ENCODE data around the gene MUCL3.

MUCL3 gene, protein sequence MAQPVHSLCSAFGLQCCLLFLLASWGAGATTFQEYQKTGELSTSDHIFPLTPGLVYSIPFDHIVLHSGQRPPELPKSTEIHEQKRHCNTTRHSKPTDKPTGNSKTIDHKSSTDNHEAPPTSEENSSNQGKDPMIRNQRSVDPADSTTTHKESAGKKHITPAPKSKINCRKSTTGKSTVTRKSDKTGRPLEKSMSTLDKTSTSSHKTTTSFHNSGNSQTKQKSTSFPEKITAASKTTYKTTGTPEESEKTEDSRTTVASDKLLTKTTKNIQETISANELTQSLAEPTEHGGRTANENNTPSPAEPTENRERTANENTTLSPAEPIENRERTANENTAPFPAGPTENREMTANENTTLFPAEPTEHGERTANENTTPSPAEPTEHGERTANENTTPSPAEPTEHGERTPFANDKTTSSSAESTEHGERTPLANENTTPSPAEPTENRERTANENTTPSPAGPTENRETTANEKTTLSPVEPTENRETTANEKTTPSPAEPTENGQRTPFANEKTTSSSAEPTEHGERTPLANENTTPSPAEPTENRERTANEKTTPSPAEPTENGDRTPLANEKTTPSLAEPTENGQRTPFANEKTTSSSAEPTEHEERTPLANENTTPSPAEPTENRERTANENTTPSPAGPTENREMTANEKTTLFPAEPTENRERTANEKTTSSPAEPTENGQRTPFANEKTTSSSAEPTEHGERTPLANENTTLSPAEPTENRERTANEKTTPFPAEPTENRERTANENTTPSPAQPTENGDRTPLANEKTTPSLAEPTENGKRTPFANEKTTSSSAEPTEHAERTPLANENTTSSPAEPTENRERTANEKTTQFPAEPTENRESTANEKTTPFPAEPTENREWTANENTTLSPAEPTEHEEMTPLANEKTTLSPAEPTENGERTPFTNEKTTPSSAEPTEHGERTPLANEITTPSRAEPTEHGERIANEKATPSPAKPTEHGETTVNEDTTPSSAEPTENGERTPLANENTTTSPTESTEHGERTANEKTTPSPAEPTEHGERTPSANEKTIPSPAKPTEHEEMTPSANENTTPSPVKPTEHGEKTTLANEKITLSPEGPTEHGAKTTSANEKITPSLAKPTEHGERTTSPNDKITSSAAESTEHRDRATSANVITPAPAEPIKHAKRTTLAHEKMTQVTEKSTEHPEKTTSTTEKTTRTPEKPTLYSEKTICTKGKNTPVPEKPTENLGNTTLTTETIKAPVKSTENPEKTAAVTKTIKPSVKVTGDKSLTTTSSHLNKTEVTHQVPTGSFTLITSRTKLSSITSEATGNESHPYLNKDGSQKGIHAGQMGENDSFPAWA (N-terminal part only)

DNA sequence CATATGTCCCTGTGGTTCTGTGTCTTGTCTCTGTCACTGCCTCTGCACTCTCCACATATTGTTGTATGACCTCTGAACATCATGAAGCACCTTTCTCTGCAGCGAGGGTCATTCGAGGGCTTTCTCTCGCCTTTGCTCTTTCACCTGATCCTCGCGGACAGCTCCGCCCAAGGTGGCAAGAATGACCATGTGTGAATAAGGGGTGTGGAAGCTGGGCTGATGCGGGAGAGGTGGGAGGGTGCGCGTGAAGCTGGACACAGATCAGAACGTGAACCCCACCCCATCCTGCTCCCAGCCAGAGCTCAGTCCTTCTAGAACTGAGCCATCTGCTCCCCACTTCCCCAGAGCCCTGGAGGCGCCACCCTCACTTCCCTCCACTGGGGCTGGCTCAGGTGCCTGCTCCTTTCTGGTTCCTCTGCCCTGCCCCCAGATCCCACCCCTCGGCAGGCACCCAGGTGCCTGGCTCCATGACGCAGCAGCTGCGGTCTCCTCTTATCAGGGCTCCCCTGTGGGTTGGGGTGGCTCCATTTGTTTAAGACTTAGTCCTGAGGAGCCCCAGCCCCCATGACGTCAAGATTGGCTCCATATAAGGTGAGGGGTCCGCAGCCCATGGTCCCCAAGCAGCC, at the start of gene MUCL3:
TSS of gene MUCL3 (plus strand) at position 613 of the 626 bp plus-strand sequence. CDS start 27 bp downstream, outside the sequence.
- H3K36me3 ChIP-seq: no peaks in the 10 kb centered on the region
- no peaks in the 10 kb centered on the region for H3K27me3 ChIP-seq
- H4K20me1 ChIP-seq: no peaks in the 10 kb centered on the region
- H3K4me1 ChIP-seq: no peaks in the 10 kb centered on the region
- no peak within 1 kb of the TSS for H3K27ac ChIP-seq
- H3K9ac ChIP-seq: no peak within 1 kb of the TSS
- no peak within 1 kb of the TSS for H3K4me3 ChIP-seq
- TF ChIP-seq Cebpa-rat (IDR thresholded peaks at IDR 0.05): no peak
- no peak within 1 kb of the TSS for H3K4me2 ChIP-seq
- no peaks in the 10 kb centered on the region for H3K9me3 ChIP-seq

DNA sequence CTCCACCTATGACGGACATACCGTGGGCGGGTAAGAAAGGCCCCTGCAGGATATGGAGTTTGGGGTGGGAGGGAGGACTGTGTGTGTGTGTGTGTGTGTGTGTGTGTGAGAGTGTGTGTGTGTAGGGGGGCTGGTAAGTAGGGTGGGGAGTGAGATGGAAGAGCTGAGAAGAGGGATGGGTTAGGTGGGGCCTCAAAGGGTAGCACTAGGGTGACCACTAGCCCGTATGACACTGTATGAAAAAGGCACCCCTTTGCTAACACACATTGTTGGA, 49.4 kb upstream of the MUCL3 start:
- Histone ChIP-seq H3K9ac (no peak overlapping the region), H4K20me1 (peaks cover 30% of the 10 kb centered on the region), H3K4me1 (peaks cover 56% of the 10 kb centered on the region), H3K27ac (no peak overlapping the region), H3K4me3 (no peak overlapping the region), H3K27me3 (no peaks in the 10 kb centered on the region), H3K9me3 (no peaks in the 10 kb centered on the region), H3K36me3 (peaks cover 80% of the 10 kb centered on the region), H3K4me2 (no peak overlapping the region)
- TF ChIP-seq Cebpa-rat (IDR thresholded peaks at IDR 0.05): no peak

DNA sequence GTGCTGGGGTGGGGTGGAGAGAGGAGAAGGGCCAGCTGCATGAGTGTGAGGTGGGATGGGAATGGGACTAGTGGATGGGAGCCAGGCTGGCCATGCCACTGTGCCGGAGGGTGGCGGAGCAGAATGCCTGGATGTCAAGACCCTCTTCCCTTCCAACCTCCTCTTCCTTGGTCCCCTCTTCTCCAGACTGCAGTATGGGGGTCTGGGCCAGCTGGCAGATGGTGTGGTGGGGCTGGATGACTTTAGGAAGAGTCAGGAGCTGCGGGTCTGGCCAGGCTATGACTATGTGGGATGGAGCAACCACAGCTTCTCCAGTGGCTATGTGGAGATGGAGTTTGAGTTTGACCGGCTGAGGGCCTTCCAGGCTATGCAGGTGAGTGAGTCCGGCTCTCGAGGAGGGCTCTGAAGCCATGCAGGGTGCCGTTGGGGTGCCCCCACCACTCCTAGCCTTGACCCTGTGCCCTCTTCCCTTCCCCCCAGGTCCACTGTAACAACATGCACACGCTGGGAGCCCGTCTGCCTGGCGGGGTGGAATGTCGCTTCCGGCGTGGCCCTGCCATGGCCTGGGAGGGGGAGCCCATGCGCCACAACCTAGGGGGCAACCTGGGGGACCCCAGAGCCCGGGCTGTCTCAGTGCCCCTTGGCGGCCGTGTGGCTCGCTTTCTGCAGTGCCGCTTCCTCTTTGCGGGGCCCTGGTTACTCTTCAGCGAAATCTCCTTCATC, 48.8 kb upstream of the MUCL3 start:
- Histone ChIP-seq H3K4me2 (no peak overlapping the region), H3K27ac (no peak overlapping the region), H3K36me3 (peaks cover 86% of the 10 kb centered on the region), H3K4me3 (no peak overlapping the region), H3K9me3 (no peaks in the 10 kb centered on the region), H3K27me3 (no peaks in the 10 kb centered on the region), H3K9ac (no peak overlapping the region), H3K4me1 (peaks cover 50% of the 10 kb centered on the region), H4K20me1 (peaks cover 24% of the 10 kb centered on the region; the same call in 1 of the 2 replicates)
- no peak for TF ChIP-seq Cebpa-rat (IDR thresholded peaks at IDR 0.05)

DNA sequence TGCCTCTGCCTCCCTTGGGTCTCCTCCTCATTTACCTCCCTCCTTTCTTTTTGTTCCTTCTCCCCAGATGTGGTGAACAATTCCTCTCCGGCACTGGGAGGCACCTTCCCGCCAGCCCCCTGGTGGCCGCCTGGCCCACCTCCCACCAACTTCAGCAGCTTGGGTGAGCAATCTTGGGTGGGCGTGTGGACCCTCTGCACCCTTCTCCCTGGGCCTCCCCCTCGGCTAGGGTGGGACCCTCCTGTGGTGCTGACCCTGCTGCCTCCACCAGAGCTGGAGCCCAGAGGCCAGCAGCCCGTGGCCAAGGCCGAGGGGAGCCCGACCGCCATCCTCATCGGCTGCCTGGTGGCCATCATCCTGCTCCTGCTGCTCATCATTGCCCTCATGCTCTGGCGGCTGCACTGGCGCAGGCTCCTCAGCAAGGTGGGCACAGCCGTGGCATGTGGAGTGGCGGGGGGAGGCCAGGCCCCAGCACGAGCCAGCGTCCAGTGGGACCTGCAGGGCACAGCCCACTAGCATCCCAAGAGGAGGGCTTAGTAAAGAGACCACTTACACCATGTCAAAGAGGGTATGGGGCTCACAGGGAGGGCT, 47.7 kb upstream of the MUCL3 start:
- Histone ChIP-seq H3K4me2 (no peak overlapping the region), H3K9me3 (no peaks in the 10 kb centered on the region), H3K4me1 (peaks cover 39% of the 10 kb centered on the region), H3K4me3 (no peak overlapping the region), H3K27ac (no peak overlapping the region), H4K20me1 (peaks cover 17% of the 10 kb centered on the region; the same call in 1 of the 2 replicates), H3K27me3 (no peaks in the 10 kb centered on the region), H3K36me3 (peaks cover 95% of the 10 kb centered on the region), H3K9ac (no peak overlapping the region)
- TF ChIP-seq Cebpa-rat (IDR thresholded peaks at IDR 0.05): no peak

DNA sequence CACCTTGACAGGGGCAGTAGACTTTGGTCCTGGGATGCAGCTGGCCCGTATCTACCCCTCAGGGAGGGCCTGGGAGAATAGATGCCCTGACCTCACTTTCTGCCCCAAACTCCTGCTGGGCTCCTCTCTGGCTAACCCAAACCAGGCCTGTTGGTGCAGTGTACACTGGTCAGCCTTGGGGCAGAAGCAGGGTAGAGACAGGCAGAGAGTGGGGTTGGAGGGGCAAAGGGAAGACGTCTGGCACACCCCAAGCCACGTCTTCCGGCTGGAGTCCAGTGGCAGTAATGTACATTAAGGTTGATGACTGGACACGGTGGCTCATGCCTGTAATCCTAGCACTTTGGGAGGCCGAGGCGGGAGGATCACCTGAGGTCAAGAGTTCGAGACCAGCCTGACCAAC, 47.1 kb upstream of the MUCL3 start:
- H3K9ac ChIP-seq: no peak overlapping the region
- peaks cover 33% of the 10 kb centered on the region for H3K4me1 ChIP-seq
- TF ChIP-seq Cebpa-rat (IDR thresholded peaks at IDR 0.05): no peak
- peaks cover 98% of the 10 kb centered on the region for H3K36me3 ChIP-seq
- no peak overlapping the region for H3K4me3 ChIP-seq
- no peaks in the 10 kb centered on the region for H3K9me3 ChIP-seq
- no peak overlapping the region for H3K27ac ChIP-seq
- no peak overlapping the region for H3K4me2 ChIP-seq
- peaks cover 11% of the 10 kb centered on the region; the same call in 1 of the 2 replicates for H4K20me1 ChIP-seq
- no peaks in the 10 kb centered on the region for H3K27me3 ChIP-seq

DNA sequence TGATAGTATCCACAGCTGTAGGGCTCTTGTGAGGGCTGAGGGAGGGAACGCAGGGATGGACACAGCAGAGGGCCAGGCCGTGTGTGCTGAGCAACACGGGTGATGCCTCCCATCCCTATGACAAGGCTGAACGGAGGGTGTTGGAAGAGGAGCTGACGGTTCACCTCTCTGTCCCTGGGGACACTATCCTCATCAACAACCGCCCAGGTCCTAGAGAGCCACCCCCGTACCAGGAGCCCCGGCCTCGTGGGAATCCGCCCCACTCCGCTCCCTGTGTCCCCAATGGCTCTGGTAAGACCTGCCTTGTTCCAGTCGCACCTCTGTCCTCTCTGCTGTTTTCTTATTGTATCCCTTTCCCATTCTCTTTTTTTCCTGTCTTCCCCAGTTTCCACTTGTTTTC, 46.4 kb upstream of the MUCL3 start:
- no peak for TF ChIP-seq Cebpa-rat (IDR thresholded peaks at IDR 0.05)
- Histone ChIP-seq H3K9ac (no peak overlapping the region), H3K9me3 (no peaks in the 10 kb centered on the region), H3K27ac (no peak overlapping the region), H3K4me3 (no peak overlapping the region), H3K4me2 (no peak overlapping the region), H3K36me3 (peaks cover 98% of the 10 kb centered on the region), H4K20me1 (peaks cover 4% of the 10 kb centered on the region; the same call in 1 of the 2 replicates), H3K4me1 (peaks cover 28% of the 10 kb centered on the region), H3K27me3 (no peaks in the 10 kb centered on the region)

DNA sequence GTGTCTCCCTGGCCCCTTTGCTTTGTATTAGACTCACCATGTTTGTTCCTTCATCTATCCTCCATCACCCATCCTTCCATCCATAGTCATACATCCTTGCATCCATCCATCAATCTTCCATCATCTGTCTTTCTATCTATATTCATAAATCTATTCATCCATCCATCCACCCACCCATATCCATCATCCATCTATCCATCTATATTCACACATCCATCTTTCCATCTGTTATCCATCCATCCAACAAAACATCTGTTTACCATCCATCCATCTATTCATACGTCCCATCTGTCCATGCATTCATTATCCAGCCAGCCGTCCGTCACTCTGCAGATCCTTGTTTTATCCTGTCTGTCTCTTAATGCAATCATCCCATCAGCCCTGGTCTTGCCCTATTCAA, 45.8 kb upstream of the MUCL3 start:
- Histone ChIP-seq H3K4me1 (peaks cover 23% of the 10 kb centered on the region), H4K20me1 (no peaks in the 10 kb centered on the region; the same call in 1 of the 2 replicates), H3K4me3 (no peak overlapping the region), H3K27me3 (no peaks in the 10 kb centered on the region), H3K9me3 (no peaks in the 10 kb centered on the region), H3K9ac (no peak overlapping the region), H3K36me3 (peaks cover 98% of the 10 kb centered on the region), H3K4me2 (peak overlapping the region; percentile 14; the same call in 1 of the 2 replicates), H3K27ac (no peak overlapping the region)
- TF ChIP-seq Cebpa-rat (IDR thresholded peaks at IDR 0.05): no peak

DNA sequence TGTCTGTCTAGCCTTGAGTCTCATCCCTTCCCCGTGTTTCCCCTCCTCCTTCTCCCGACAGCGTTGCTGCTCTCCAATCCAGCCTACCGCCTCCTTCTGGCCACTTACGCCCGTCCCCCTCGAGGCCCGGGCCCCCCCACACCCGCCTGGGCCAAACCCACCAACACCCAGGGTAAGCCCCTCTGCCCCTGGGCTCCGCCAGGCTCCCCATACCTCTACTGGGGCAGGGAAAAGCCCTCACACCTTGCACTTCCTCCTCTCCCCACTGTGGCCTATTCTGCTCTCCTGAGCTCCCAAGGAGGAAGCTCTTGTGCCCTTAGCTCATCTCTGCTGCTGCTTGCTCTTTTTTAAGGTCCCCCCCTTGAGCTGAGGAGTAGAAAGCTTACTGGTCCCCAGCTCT, 45.4 kb upstream of the MUCL3 start:
- no peak overlapping the region for H3K4me3 ChIP-seq
- H4K20me1 ChIP-seq: no peaks in the 10 kb centered on the region; the same call in 1 of the 2 replicates
- no peak for TF ChIP-seq Cebpa-rat (IDR thresholded peaks at IDR 0.05)
- H3K27ac ChIP-seq: no peak overlapping the region
- H3K4me2 ChIP-seq: peak overlapping the region; percentile 14; the same call in 1 of the 2 replicates
- H3K9me3 ChIP-seq: no peaks in the 10 kb centered on the region
- peaks cover 98% of the 10 kb centered on the region for H3K36me3 ChIP-seq
- no peaks in the 10 kb centered on the region for H3K27me3 ChIP-seq
- no peak overlapping the region for H3K9ac ChIP-seq
- H3K4me1 ChIP-seq: peaks cover 19% of the 10 kb centered on the region
